GM18505 (cell line): ENCODE data around the gene SBNO2.
"Not testable (repeated sequence)": the region's sequence is repeated elsewhere in the genome, so short reads cannot be mapped to it uniquely, and the experiment has no call there.

Experiments
- ATAC-seq: cut with Tn5 transposase; IDR thresholded peaks from one replicate; pipeline ENCODE4 v1.9.1; 2021; ENCODE audit not compliant: unreplicated experiment
- POLR2A ChIP-seq: IDR thresholded peaks from 4 replicates; pipeline ENCODE4 v1.6.1; 2011; ENCODE audit warnings: borderline replicate concordance; ENCODE audit not compliant: insufficient read depth, insufficient read length; ENCODE audit errors: extremely low read depth

The SBNO2 gene

DNA sequence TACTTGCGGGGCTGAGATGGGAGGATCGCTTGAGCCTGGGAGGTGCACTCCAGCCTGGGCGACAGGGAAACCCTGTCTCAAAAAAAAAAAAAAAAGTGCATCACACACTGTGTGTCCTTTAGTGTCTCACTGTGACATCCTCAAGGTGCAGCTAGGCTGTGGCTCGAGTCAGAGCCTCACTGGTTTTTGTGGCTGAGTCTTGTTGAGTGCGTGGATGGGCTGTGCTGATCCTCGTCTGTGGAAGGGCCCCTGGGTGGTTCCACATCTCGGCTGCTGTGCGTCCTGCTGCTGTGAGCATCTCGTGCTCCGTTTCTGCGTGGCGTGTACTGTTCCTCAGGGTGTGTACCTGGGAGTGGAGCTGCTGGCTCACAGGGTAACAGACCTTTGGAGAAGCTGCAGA, 42.7 kb upstream of the SBNO2 start:
- no peak for ATAC-seq

DNA sequence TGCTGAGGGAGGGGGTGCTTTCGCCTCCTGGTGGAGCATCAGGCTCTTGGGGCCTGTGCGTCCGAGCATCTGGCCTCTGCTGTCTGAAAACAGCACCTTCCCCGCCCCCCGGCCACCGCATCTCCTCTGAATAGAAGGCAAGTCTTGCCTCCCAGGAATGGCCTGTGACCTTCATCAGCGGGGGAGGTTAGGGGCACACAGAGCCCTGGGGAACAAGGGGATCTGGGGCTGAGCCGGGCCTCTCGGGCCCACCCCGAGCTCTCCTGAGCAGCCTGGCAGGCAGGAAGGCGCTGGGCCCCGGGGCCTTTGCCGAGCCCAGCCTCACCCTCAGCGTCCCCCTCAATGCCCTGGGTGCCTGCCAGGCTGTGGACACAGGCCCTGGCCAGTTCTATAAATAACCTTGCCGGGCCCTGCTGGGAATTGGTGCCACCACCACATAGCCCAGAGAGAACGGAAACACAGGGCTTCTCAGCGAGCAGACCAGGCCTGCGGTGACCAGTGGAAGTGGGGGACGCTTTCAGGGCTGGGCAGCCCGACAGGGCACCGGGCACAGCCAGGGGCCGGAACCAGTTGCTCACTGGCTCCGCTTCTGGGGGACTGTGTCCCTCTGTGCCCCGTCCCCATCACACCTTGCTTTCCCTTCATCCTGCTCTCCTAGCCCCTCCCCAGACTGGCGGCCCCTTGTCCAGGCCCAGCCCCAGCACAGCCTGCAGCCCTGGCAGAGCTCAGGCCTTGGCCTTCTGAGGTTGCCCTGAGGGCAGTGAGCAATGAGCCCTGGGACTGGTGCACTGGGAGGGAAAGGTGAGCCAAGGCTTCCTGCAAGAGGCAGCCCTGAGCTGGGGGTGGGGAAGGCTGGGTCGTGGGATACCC, 41.0 kb upstream of the SBNO2 start:
- no peak for ATAC-seq
- TF ChIP-seq POLR2A, result no peak

More for the DNA sequence above, 42.7 kb upstream of the SBNO2 start:
- no peak for TF ChIP-seq POLR2A

DNA sequence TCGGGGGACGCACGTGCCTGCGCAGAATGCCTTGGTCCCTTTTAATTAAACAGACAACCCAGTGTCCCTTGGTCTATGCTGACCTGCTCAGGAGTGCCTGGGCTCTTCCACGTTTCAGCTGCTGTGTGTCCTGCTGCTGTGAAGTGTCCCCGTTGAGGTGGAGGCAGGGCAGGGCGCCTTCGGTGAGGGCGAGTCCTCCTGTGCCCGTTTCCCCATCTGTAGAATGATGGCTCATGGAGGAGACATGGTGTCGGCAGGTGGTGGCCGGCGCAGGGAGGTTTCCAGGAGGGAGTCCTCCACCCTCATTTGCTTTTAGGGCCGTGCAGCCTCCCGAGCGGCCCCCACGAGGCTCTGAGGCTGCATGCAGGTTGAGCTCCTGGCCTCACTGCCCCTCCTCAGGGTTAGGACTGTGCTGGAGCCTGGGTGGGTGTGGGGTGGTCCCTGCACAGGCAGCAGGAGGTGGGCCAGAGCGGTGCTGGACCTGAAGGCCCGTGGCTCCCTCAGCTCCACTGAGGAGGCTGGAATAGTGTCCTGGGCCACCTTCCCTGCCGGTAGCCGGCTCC, 40.3 kb upstream of the SBNO2 start:
- no peak for TF ChIP-seq POLR2A
- no peak for ATAC-seq

DNA sequence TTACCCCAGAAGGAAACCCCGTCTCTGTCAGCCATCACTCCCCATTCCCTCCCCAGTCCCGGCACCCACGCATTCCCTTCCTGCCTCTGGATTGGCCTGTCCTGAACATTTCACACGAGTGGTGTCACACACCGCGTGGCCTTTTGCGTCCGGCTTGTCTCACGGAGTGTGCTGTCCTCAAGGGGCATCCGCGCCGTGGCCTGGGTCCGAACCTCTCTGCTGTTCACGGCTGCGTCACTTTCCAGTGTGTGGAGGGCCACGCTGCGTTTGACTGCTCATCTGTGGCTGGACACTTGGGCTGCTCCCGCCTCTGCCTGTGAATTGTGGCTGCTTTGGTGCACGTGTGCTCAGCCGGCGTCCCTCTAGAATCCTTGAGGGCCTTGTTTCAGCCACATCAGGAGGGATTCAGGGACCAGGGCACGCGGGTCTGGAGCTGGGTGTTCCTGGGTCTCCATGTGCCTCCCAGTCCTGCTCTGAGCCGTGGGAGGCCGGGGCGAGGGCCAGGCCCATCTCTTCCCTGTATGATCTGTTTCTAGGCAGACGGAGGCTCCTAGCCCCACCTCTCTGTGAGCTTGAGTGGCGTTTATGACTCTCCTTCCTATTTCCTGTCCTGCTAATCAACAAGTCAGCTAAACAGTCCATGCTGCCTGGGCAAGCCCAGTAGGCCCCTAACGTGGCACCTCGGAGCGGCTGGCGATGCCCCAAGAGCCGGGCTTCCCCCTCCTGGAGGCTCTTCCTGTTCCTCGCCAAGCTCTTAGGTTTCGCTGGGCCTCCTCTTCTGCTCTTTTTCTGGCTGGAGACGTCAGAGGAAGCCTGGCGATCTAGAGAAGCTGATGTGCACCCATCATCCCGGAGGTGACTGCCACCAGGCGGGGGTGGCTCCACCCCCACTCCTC, 39.6 kb upstream of the SBNO2 start:
- no peak for ATAC-seq
- TF ChIP-seq POLR2A, result peak; percentile 15

DNA sequence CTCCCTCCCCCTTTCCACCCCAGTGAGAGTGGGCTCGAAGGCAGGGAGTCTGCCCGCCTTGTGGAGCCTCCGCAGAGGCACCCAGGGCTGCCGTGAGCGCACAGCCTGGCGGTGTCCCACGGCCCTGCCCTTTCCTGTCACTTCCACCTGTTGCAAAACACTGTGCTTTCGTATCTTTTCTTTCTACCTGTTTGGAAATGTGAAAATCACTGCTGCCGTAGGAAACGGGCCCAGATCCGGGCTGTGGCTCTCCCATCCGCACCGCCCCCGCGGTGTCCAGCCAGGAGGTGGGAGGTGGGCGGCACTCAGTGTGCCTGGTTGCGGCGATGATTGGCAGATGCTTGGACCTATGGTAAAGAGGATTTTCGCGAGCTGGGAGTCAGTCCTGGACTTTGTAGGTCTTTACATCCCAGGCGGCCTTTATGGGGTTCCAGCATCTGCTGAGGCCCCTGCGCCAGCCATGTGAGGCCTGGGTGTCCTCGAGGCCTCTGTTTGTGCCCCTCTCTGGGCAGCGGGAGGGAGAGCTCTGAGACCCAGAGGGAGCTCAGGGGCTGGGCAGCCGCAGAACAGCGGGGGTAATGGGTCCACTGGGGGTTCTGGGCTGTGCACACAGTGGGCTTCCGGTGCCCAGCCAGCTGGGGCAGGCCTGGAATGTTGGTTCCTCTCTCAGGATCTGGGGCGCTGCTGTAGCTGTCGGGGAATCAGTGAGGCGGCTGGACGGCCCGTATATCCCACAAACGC, 37.6 kb upstream of the SBNO2 start:
- no peak for TF ChIP-seq POLR2A
- ATAC-seq, result no peak

DNA sequence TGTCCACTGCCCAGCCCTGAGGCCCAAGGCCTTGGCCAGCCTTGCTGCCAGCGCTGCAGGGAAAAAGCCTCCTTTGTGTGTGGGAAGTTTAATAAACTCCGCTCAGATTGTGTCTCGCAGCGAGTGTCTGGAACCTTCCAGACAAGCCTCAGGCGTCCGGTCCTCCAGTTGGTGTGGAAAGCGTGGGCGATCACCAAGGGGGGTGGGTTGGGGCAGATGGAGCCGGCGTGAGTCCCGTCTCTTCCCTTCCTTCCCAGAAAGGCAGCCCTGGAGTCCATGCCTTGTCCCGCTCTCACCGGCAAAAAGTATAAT, 36.1 kb upstream of the SBNO2 start:
- TF ChIP-seq POLR2A, result no peak
- ATAC-seq, result no peak

- ATAC-seq, result not testable (repeated sequence)
These were observed 34.8 kb upstream of the SBNO2 start for GRCh38 chr19:1208830-1209229.

DNA sequence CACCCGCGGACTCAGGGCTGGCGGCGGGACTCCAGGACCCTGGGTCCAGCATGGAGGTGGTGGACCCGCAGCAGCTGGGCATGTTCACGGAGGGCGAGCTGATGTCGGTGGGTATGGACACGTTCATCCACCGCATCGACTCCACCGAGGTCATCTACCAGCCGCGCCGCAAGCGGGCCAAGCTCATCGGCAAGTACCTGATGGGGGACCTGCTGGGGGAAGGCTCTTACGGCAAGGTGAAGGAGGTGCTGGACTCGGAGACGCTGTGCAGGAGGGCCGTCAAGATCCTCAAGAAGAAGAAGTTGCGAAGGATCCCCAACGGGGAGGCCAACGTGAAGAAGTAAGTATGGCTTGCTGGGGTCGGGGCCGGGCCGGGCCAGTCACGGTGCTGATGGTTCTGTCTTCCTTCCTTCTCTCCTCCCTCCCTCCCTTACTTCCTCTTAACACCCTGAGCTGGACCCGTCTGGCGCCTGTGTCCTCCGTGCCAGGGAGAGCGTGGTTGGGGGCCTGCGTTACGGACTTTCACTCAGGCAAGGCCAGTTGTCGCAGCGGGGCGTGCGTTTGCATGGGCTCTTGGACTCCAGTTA, 32.9 kb upstream of the SBNO2 start:
- ATAC-seq, result no peak
- TF ChIP-seq POLR2A, result no peak

DNA sequence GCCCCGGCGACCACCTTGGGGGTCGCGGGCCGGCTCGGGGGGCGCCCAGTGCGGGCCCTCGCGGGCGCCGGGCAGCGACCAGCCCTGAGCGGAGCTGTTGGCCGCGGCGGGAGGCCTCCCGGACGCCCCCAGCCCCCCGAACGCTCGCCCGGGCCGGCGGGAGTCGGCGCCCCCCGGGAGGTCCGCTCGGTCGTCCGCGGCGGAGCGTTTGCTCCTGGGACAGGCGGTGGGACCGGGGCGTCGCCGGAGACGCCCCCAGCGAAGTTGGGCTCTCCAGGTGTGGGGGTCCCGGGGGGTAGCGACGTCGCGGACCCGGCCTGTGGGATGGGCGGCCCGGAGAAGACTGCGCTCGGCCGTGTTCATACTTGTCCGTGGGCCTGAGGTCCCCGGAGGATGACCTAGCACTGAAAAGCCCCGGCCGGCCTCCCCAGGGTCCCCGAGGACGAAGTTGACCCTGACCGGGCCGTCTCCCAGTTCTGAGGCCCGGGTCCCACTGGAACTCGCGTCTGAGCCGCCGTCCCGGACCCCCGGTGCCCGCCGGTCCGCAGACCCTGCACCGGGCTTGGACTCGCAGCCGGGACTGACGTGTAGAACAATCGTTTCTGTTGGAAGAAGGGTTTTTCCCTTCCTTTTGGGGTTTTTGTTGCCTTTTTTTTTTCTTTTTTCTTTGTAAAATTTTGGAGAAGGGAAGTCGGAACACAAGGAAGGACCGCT, 32.2 kb upstream of the SBNO2 start:
- no peak for TF ChIP-seq POLR2A
- no peak for ATAC-seq

GRCh38 chr19:1205114-1206099, 31.3 kb upstream of the SBNO2 start, which contains the start of gene STK11:
TSS of gene STK11 (plus strand) at chr19:1205778. CDS start at chr19:1206914, 1,136 bp downstream.
- peak; percentile 65 for TF ChIP-seq POLR2A
- peak; percentile 81 for ATAC-seq

GRCh38 chr19:1200614-1201013, 26.5 kb upstream of the SBNO2 start:
- not testable (repeated sequence) for ATAC-seq
